ENCODE data around the gene TMEM161A. TPM values are rescaled to one million over a fixed set of nuclear protein-coding genes. Genes with fewer than 3 reads are reported as not detected.

TMEM161A gene
- total RNA-seq, 4 donors from 2014 or later, result 23.4 to 31.8 (median 27.9) TPM

GRCh38 chr19:19170053-19170872, 32.0 kb upstream of the TMEM161A start, which contains the start of gene MEF2B:
MEF2B (minus strand) TSS chr19:19170263; CDS start chr19:19150735, 19,528 bp downstream.
- Histone ChIP-seq H3K36me3 (no peaks in the 10 kb centered on the region), H3K4me3 (peak within 1 kb of the TSS; percentile 27), H3K9me3 (no peaks in the 10 kb centered on the region), H3K27me3 (no peaks in the 10 kb centered on the region), H3K27ac (no peak within 1 kb of the TSS), H3K4me1 (peaks cover 9% of the 10 kb centered on the region)
- WGBS, result 11% methylated on average over 45 of the region's 56 CpGs
- peak; percentile 80 to 85 for DNase-seq (ENCODE audit: low spot score in 2 of 2)
- no peak for TF ChIP-seq POLR2AphosphoS5 (IDR thresholded peaks at IDR 0.05)
- TF ChIP-seq CTCF (IDR thresholded peaks at IDR 0.05), result no peak
- TF ChIP-seq EP300 (IDR thresholded peaks at IDR 0.05), result no peak
- TF ChIP-seq POLR2A (IDR thresholded peaks at IDR 0.05), result no peak

GRCh38 chr19:19169236-19170052, 31.2 kb upstream of the TMEM161A start:
- 84% methylated on average over 9 of the region's 9 CpGs for WGBS
- no peaks in the 10 kb centered on the region for H3K9me3 ChIP-seq
- no peaks in the 10 kb centered on the region for H3K36me3 ChIP-seq
- TF ChIP-seq EP300 (IDR thresholded peaks at IDR 0.05), result no peak
- no peak for DNase-seq (ENCODE audit: low spot score in 2 of 2)
- H3K27ac ChIP-seq, result no peak overlapping the region
- H3K4me1 ChIP-seq, result peaks cover 9% of the 10 kb centered on the region
- H3K4me3 ChIP-seq, result peak overlapping the region; percentile 27
- H3K27me3 ChIP-seq, result no peaks in the 10 kb centered on the region

GRCh38 chr19:19167612-19168011, 29.3 kb upstream of the TMEM161A start:
- Histone ChIP-seq H3K27ac (no peak overlapping the region), H3K36me3 (no peaks in the 10 kb centered on the region), H3K4me1 (peaks cover 9% of the 10 kb centered on the region), H3K27me3 (no peaks in the 10 kb centered on the region), H3K9me3 (no peaks in the 10 kb centered on the region), H3K4me3 (no peak overlapping the region)
- 90% methylated on average over 3 of the region's 3 CpGs for WGBS
- no peak for DNase-seq (ENCODE audit: low spot score in 2 of 2)
- TF ChIP-seq EP300 (IDR thresholded peaks at IDR 0.05) (no peak), POLR2A (IDR thresholded peaks at IDR 0.05) (no peak), CTCF (IDR thresholded peaks at IDR 0.05) (no peak), POLR2AphosphoS5 (IDR thresholded peaks at IDR 0.05) (no peak)

- Histone ChIP-seq H3K9me3 (no peaks in the 10 kb centered on the region), H3K36me3 (no peaks in the 10 kb centered on the region), H3K27ac (no peak overlapping the region), H3K4me1 (peaks cover 7% of the 10 kb centered on the region), H3K27me3 (no peaks in the 10 kb centered on the region), H3K4me3 (no peak overlapping the region)
- no peak for DNase-seq (ENCODE audit: low spot score in 2 of 2)
- WGBS, result 83% methylated on average over 1 of the region's 1 CpG
- TF ChIP-seq POLR2AphosphoS5 (IDR thresholded peaks at IDR 0.05), result no peak
Observed at GRCh38 chr19:19165396-19165795, 27.1 kb upstream of the TMEM161A start.

GRCh38 chr19:19162495-19162894, 24.2 kb upstream of the TMEM161A start:
- no peaks in the 10 kb centered on the region for H3K36me3 ChIP-seq
- no peak overlapping the region for H3K4me3 ChIP-seq
- no peaks in the 10 kb centered on the region for H3K9me3 ChIP-seq
- H3K4me1 ChIP-seq, result no peaks in the 10 kb centered on the region
- TF ChIP-seq CTCF (IDR thresholded peaks at IDR 0.05) (no peak), POLR2A (IDR thresholded peaks at IDR 0.05) (no peak), POLR2AphosphoS5 (IDR thresholded peaks at IDR 0.05) (no peak), EP300 (IDR thresholded peaks at IDR 0.05) (no peak)
- 83% methylated on average over 7 of the region's 7 CpGs for WGBS
- no peak for DNase-seq (ENCODE audit: low spot score in 2 of 2)
- H3K27me3 ChIP-seq, result no peaks in the 10 kb centered on the region
- H3K27ac ChIP-seq, result no peak overlapping the region

GRCh38 chr19:19160461-19161035, 22.3 kb upstream of the TMEM161A start:
- no peaks in the 10 kb centered on the region for H3K9me3 ChIP-seq
- H3K27ac ChIP-seq, result no peak overlapping the region
- no peak for DNase-seq (ENCODE audit: low spot score in 2 of 2)
- no peaks in the 10 kb centered on the region for H3K27me3 ChIP-seq
- H3K36me3 ChIP-seq, result no peaks in the 10 kb centered on the region
- no peak for TF ChIP-seq CTCF (IDR thresholded peaks at IDR 0.05)
- no peak for TF ChIP-seq EP300 (IDR thresholded peaks at IDR 0.05)
- TF ChIP-seq POLR2A (IDR thresholded peaks at IDR 0.05), result no peak
- no peak for TF ChIP-seq POLR2AphosphoS5 (IDR thresholded peaks at IDR 0.05)
- H3K4me1 ChIP-seq, result no peaks in the 10 kb centered on the region
- WGBS, result 73% methylated on average over 15 of the region's 26 CpGs
- H3K4me3 ChIP-seq, result no peak overlapping the region
